Ovary (tissue), 3 donors: ENCODE data around the gene TM4SF1.

Experiments
- CTCF ChIP-seq, 3 donors: fragments of 450-650 bp in 2 of 3; fragments of 200-600 bp in 1 of 3; IDR thresholded peaks; one replicate each; pipeline versions ENCODE4 v1.5.1 to v1.8.0; 2016 to 2022; ENCODE audit warnings: antibody characterized with exemption in 3 of 3, mild to moderate bottlenecking in 1 of 3
- EP300 ChIP-seq: sonication (generic); formaldehyde crosslinking; IDR thresholded peaks from one replicate; pipeline ENCODE4 v1.6.1; 2017; ENCODE audit warnings: antibody characterized with exemption
- POLR2A ChIP-seq: fragments of 450-650 bp; IDR thresholded peaks from one replicate; pipeline ENCODE4 v1.6.1; 2017; ENCODE audit warnings: antibody characterized with exemption, mild to moderate bottlenecking, moderate library complexity
- donor health status: DM: no; HTN: no; CAD: no.

GRCh38 chr3:149374391-149374790, 3.1 kb downstream of the TM4SF1 start:
- no peak for TF ChIP-seq CTCF (IDR thresholded peaks at IDR 0.05)
- no peak for TF ChIP-seq POLR2A
- TF ChIP-seq EP300: no peak
